ENCODE measurements around the gene ZNF616.
A peak's percentile ranks its signal among the peaks of the same experiment; 100 is the strongest.
"Not testable (repeated sequence)": the region's sequence is repeated elsewhere in the genome, so short reads cannot be mapped to it uniquely, and the experiment has no call there.

ZNF616 gene

GRCh38 chr19:52102782-52103181 is 37.0 kb downstream of the ZNF616 start:
- DNase-seq: no peak

- no peak for DNase-seq
Measured at GRCh38 chr19:52101866-52102562, 37.7 kb downstream of the ZNF616 start.

- DNase-seq: no peak
Measured at GRCh38 chr19:52099497-52100138, 40.1 kb downstream of the ZNF616 start.

GRCh38 chr19:52096416-52096815 is 43.3 kb downstream of the ZNF616 start:
- DNase-seq: not testable (repeated sequence)

GRCh38 chr19:52095172-52096014 is 44.3 kb downstream of the ZNF616 start, which contains the start of gene ZNF841:
Gene ZNF841 (minus strand): TSS chr19:52095765. CDS start chr19:52084801, 10,964 bp downstream.
- peak; percentile 92 for DNase-seq

GRCh38 chr19:52094526-52095130 is 45.1 kb downstream of the ZNF616 start:
- no peak for DNase-seq

- no peak for DNase-seq
Measured at GRCh38 chr19:52086481-52086880, 53.3 kb downstream of the ZNF616 start.

GRCh38 chr19:52070496-52070895 is 69.2 kb downstream of the ZNF616 start:
- DNase-seq: no peak

GRCh38 chr19:52069653-52070052 is 70.1 kb downstream of the ZNF616 start:
- no peak for DNase-seq

GRCh38 chr19:52066258-52066863 is 73.4 kb downstream of the ZNF616 start:
- no peak for DNase-seq

GRCh38 chr19:52065399-52065798 is 74.3 kb downstream of the ZNF616 start:
- no peak for DNase-seq

All from NCI-H2029 (cell line).